ENCODE data around the gene USP38. TPM values are rescaled to one million over a fixed set of nuclear protein-coding genes. Genes with fewer than 3 reads are reported as not detected.
A peak's percentile ranks its signal among the peaks of the same experiment; 100 is the strongest.

Gene USP38
- total and polyA plus RNA-seq, 10 donors, result 4.2 to 37.3 (median 25.1) TPM

DNA sequence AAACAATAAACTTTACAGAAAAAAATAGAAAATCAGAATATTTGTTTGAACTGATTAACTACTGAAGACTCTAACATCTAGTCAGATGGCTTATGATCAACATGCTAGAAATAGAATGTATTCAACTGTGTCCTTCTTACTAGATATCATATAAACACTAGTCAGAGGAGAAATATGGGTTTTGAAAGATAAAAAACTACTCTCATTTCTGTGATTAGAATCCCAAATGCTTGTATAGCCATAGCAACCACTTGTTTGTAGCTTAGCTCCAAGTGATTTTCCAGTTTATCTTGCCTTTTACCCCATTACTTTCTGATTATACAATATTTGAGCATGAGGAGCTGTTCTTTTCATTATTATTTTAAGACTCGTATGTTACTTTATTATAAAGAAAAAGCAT lies 31.2 kb downstream of the USP38 start:
- H3K27ac ChIP-seq, result no peak overlapping the region
- peaks cover 0 to 88% (median 38%) of the 10 kb centered on the region in 6 donors for H3K36me3 ChIP-seq
- no peak overlapping the region for H3K4me3 ChIP-seq
- no peaks in the 10 kb centered on the region for H3K9me3 ChIP-seq
- H3K4me1 ChIP-seq, result peaks cover 0 to 5% (median 0%) of the 10 kb centered on the region in 6 donors
- intact Hi-C loops (cut with DNase I; ENCODE audit: low total_unique reads), result loop anchor here (10.0 kb wide), 1 partner anchor 109 kb away; no protein-coding TSS in a partner anchor
- WGBS, 5 donors, result 90 to 100% (median 94%) methylated on average over 1 of the region's 1 CpG
- TF ChIP-seq POLR2AphosphoS5 (IDR thresholded peaks at IDR 0.05) (no peak), POLR2A (IDR thresholded peaks at IDR 0.05) (no peak)
- TF ChIP-seq, protein P1, sequence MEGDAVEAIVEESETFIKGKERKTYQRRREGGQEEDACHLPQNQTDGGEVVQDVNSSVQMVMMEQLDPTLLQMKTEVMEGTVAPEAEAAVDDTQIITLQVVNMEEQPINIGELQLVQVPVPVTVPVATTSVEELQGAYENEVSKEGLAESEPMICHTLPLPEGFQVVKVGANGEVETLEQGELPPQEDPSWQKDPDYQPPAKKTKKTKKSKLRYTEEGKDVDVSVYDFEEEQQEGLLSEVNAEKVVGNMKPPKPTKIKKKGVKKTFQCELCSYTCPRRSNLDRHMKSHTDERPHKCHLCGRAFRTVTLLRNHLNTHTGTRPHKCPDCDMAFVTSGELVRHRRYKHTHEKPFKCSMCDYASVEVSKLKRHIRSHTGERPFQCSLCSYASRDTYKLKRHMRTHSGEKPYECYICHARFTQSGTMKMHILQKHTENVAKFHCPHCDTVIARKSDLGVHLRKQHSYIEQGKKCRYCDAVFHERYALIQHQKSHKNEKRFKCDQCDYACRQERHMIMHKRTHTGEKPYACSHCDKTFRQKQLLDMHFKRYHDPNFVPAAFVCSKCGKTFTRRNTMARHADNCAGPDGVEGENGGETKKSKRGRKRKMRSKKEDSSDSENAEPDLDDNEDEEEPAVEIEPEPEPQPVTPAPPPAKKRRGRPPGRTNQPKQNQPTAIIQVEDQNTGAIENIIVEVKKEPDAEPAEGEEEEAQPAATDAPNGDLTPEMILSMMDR (IDR thresholded peaks at IDR 0.05 in 8 of 11, conservative IDR thresholded peaks at IDR 0.05 in 3 of 11), result no peak
- no peaks in the 10 kb centered on the region for H3K27me3 ChIP-seq (replicated peaks in 1 of 7)
- DNase-seq, result no peak

GRCh38 chr4:143224255-143224654 lies 39.5 kb downstream of the USP38 start:
- intact Hi-C loops (cut with DNase I; ENCODE audit: low total_unique reads), result no loop called here
- H3K27me3 ChIP-seq (replicated peaks in 1 of 7), result no peaks in the 10 kb centered on the region
- no peak for DNase-seq
- H3K27ac ChIP-seq, result no peak overlapping the region
- 64 to 84% (median 74%) methylated on average over 1 of the region's 1 CpG for WGBS, 5 donors
- H3K4me1 ChIP-seq, result no peaks in the 10 kb centered on the region
- TF ChIP-seq POLR2AphosphoS5 (IDR thresholded peaks at IDR 0.05) (no peak), POLR2A (IDR thresholded peaks at IDR 0.05) (no peak)
- TF ChIP-seq, protein P1 (IDR thresholded peaks at IDR 0.05 in 8 of 11, conservative IDR thresholded peaks at IDR 0.05 in 3 of 11), result no peak
- H3K4me3 ChIP-seq, result no peak overlapping the region
- peaks cover 0 to 57% (median 14%) of the 10 kb centered on the region in 6 donors for H3K36me3 ChIP-seq
- H3K9me3 ChIP-seq, result no peaks in the 10 kb centered on the region

- intact Hi-C loops (cut with DNase I; ENCODE audit: low total_unique reads), result no loop called here
- no peak for DNase-seq
- Histone ChIP-seq H3K9me3 (no peaks in the 10 kb centered on the region), H3K27ac (no peak overlapping the region), H3K4me3 (no peak overlapping the region), H3K4me1 (no peaks in the 10 kb centered on the region), H3K36me3 (peaks cover 0 to 48% (median 13%) of the 10 kb centered on the region in 6 donors), H3K27me3 (replicated peaks in 1 of 7) (no peaks in the 10 kb centered on the region)
- TF ChIP-seq, protein P1 (IDR thresholded peaks at IDR 0.05 in 8 of 11, conservative IDR thresholded peaks at IDR 0.05 in 3 of 11), result no peak
- TF ChIP-seq POLR2A (IDR thresholded peaks at IDR 0.05), result no peak
- TF ChIP-seq POLR2AphosphoS5 (IDR thresholded peaks at IDR 0.05), result no peak
- WGBS, 5 donors, result 82 to 99% (median 83%) methylated on average over 6 of the region's 6 CpGs
Measured at GRCh38 chr4:143225167-143225566, 40.5 kb downstream of the USP38 start.

- WGBS, 5 donors, result 36 to 73% (median 64%) methylated on average over 3 of the region's 3 CpGs
- peaks cover 0 to under 1% (median 0%) of the 10 kb centered on the region in 6 donors for H3K36me3 ChIP-seq
- TF ChIP-seq POLR2AphosphoS5 (IDR thresholded peaks at IDR 0.05) (no peak), POLR2A (IDR thresholded peaks at IDR 0.05) (no peak)
- TF ChIP-seq, protein P1 (IDR thresholded peaks at IDR 0.05 in 8 of 11, conservative IDR thresholded peaks at IDR 0.05 in 3 of 11), result no peak
- intact Hi-C loops (cut with DNase I; ENCODE audit: low total_unique reads), result no loop called here
- H3K27ac ChIP-seq, result peak overlapping the region in 2 of 8 donors; percentile 44 to 55
- no peaks in the 10 kb centered on the region for H3K4me1 ChIP-seq
- no peak overlapping the region for H3K4me3 ChIP-seq
- H3K9me3 ChIP-seq, result no peaks in the 10 kb centered on the region
- no peak for DNase-seq
- no peaks in the 10 kb centered on the region for H3K27me3 ChIP-seq (replicated peaks in 1 of 7)
Measured at GRCh38 chr4:143230683-143231082, 46.0 kb downstream of the USP38 start.
